Measurements from ENCODE around the gene CHMP2A.

CHMP2A gene

DNA sequence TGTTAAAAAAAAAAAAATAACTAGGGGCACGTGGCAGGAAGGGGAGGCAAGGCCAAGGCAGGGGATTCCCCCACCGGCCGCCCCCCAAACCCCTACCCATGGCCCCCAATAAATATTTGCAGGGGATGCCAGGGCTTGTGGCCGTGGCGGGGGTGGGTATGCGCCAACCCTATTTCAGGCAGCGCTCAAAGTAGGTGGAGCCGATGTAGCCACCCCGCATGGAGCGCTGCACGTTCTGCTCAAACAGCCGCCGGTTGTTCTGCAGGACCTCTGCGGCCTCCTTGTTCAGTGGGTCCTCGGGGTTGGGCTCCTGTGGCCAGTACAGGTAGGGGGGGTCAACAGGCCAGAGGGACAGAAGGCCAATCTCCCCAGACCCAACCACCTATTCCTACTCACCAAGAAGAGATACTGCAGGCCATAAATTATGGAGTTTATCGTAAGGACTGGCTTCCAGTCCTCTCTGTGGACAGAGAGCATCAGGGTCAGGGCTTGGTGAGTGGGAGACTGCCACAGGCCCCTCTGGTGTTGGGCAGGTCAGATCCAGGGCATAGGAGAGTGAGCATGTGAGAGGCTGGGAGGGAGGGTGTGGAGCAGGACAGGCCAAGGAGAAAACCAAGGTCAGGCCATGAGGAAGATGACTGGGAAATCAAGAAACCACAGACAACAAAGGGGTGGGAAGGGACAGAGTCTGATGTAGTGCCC lies 1.2 kb upstream of the CHMP2A start:
- H3K36me3 ChIP-seq (ENCODE audit: insufficient read depth, low read length) = peaks cover 28% of the 10 kb centered on the region; the same call in 1 of the 2 replicates
- H3F3A ChIP-seq (ENCODE audit: low read depth) = peaks cover 26% of the 10 kb centered on the region; the same call in 1 of the 2 replicates
- H3K9ac ChIP-seq (ENCODE audit: low read depth, low read length, poor library complexity, severe bottlenecking) = peak overlapping the region; percentile 99
- no peak for TF ChIP-seq EZH2phosphoT487 (IDR thresholded peaks at IDR 0.05; ENCODE audit: borderline replicate concordance)
- TF ChIP-seq, protein P1, sequence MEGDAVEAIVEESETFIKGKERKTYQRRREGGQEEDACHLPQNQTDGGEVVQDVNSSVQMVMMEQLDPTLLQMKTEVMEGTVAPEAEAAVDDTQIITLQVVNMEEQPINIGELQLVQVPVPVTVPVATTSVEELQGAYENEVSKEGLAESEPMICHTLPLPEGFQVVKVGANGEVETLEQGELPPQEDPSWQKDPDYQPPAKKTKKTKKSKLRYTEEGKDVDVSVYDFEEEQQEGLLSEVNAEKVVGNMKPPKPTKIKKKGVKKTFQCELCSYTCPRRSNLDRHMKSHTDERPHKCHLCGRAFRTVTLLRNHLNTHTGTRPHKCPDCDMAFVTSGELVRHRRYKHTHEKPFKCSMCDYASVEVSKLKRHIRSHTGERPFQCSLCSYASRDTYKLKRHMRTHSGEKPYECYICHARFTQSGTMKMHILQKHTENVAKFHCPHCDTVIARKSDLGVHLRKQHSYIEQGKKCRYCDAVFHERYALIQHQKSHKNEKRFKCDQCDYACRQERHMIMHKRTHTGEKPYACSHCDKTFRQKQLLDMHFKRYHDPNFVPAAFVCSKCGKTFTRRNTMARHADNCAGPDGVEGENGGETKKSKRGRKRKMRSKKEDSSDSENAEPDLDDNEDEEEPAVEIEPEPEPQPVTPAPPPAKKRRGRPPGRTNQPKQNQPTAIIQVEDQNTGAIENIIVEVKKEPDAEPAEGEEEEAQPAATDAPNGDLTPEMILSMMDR (conservative IDR thresholded peaks at IDR 0.05; ENCODE audit: low read length) = no peak
- no peaks in the 10 kb centered on the region for H3K9me3 ChIP-seq (ENCODE audit: insufficient read depth, low read depth, low read length)
- no peaks in the 10 kb centered on the region for H3K9me2 ChIP-seq (replicated peaks; ENCODE audit: low read depth, low read length)
- H3K4me2 ChIP-seq (ENCODE audit: low read depth, low read length, poor library complexity, severe bottlenecking) = peak overlapping the region; percentile 86
- peaks cover 59% of the 10 kb centered on the region for H4K20me1 ChIP-seq (ENCODE audit: insufficient read depth, low read length, poor library complexity, severe bottlenecking)
- H3K79me2 ChIP-seq (ENCODE audit: insufficient read depth, low read length) = peaks cover 78% of the 10 kb centered on the region
- no peaks in the 10 kb centered on the region for H3K27me3 ChIP-seq (ENCODE audit: insufficient read depth, low read length, poor library complexity, severe bottlenecking)
- peaks cover 39% of the 10 kb centered on the region for H3K4me1 ChIP-seq (ENCODE audit: insufficient read depth, low read length, poor library complexity, severe bottlenecking)
- H3K4me3 ChIP-seq (ENCODE audit: low read length, poor library complexity, severe bottlenecking) = peak overlapping the region; percentile 90
- H2AFZ ChIP-seq (ENCODE audit: low read length) = no peak overlapping the region

GRCh38 chr19:58555369-58555885 lies 522 bp upstream of the CHMP2A start:
- Histone ChIP-seq H3K4me1 (ENCODE audit: insufficient read depth, low read length, poor library complexity, severe bottlenecking) (peaks cover 35% of the 10 kb centered on the region), H4K20me1 (ENCODE audit: insufficient read depth, low read length, poor library complexity, severe bottlenecking) (peaks cover 65% of the 10 kb centered on the region), H3K36me3 (ENCODE audit: insufficient read depth, low read length) (peaks cover 35% of the 10 kb centered on the region; the same call in 1 of the 2 replicates), H3K4me2 (ENCODE audit: low read depth, low read length, poor library complexity, severe bottlenecking) (peak overlapping the region; percentile 86), H3K27me3 (ENCODE audit: insufficient read depth, low read length, poor library complexity, severe bottlenecking) (no peaks in the 10 kb centered on the region), H2AFZ (ENCODE audit: low read length) (peak overlapping the region; percentile 47; the same call in 1 of the 2 replicates), H3K9me3 (ENCODE audit: insufficient read depth, low read depth, low read length) (no peaks in the 10 kb centered on the region), H3F3A (ENCODE audit: low read depth) (peaks cover 28% of the 10 kb centered on the region; the same call in 1 of the 2 replicates), H3K9ac (ENCODE audit: low read depth, low read length, poor library complexity, severe bottlenecking) (peak overlapping the region; percentile 99), H3K4me3 (ENCODE audit: low read length, poor library complexity, severe bottlenecking) (peak overlapping the region; percentile 90), H3K79me2 (ENCODE audit: insufficient read depth, low read length) (peaks cover 78% of the 10 kb centered on the region), H3K9me2 (replicated peaks; ENCODE audit: low read depth, low read length) (no peaks in the 10 kb centered on the region)
- no peak for TF ChIP-seq EZH2phosphoT487 (IDR thresholded peaks at IDR 0.05; ENCODE audit: borderline replicate concordance)
- TF ChIP-seq, protein P1 (conservative IDR thresholded peaks at IDR 0.05; ENCODE audit: low read length) = no peak

DNA sequence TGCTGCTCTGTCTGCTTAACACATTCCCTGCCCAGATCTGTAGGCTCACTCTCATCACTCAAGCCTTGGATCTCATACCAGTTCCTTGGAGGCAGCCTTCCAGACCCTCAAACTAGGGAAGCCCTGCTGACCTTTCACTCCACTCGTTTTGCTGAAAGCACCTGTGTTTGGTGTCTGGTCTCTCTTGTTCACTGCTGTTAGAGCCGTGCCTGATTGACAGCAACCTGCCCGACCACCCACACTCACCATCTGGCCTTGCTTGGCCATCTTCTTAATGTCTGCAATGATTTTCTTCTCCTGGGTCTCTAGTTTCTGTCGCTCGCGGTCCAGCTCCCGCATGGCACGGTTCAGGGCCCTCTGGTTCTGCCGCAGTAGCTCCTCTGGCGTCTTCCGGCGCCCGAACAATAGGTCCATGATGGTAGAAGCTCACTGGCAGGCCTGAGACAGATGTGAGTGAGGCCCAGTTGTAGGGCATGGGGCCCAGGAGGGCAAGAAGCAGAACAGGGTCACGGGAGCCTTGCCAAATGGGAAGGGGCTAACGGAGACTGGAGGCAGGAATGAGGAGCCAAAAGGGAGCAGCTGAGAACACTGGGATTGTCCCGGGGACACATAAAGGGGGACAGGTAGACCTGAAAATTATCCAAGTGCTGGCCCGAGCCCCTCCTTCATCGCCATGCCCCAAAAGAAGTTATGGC lies 959 bp downstream of the CHMP2A start:
- peaks cover 25% of the 10 kb centered on the region; the same call in 1 of the 2 replicates for H3F3A ChIP-seq (ENCODE audit: low read depth)
- peaks cover 50% of the 10 kb centered on the region for H3K36me3 ChIP-seq (ENCODE audit: insufficient read depth, low read length)
- H3K79me2 ChIP-seq (ENCODE audit: insufficient read depth, low read length) = peaks cover 84% of the 10 kb centered on the region
- peaks cover 27% of the 10 kb centered on the region for H3K4me1 ChIP-seq (ENCODE audit: insufficient read depth, low read length, poor library complexity, severe bottlenecking)
- H4K20me1 ChIP-seq (ENCODE audit: insufficient read depth, low read length, poor library complexity, severe bottlenecking) = peaks cover 80% of the 10 kb centered on the region
- no peaks in the 10 kb centered on the region for H3K9me2 ChIP-seq (replicated peaks; ENCODE audit: low read depth, low read length)
- no peaks in the 10 kb centered on the region for H3K27me3 ChIP-seq (ENCODE audit: insufficient read depth, low read length, poor library complexity, severe bottlenecking)
- peak overlapping the region; percentile 99 for H3K9ac ChIP-seq (ENCODE audit: low read depth, low read length, poor library complexity, severe bottlenecking)
- H3K9me3 ChIP-seq (ENCODE audit: insufficient read depth, low read depth, low read length) = no peaks in the 10 kb centered on the region
- no peak overlapping the region for H2AFZ ChIP-seq (ENCODE audit: low read length)
- peak overlapping the region; percentile 86 for H3K4me2 ChIP-seq (ENCODE audit: low read depth, low read length, poor library complexity, severe bottlenecking)
- peak overlapping the region; percentile 90 for H3K4me3 ChIP-seq (ENCODE audit: low read length, poor library complexity, severe bottlenecking)
- TF ChIP-seq EZH2phosphoT487 (IDR thresholded peaks at IDR 0.05; ENCODE audit: borderline replicate concordance) = no peak
- TF ChIP-seq, protein P1 (conservative IDR thresholded peaks at IDR 0.05; ENCODE audit: low read length) = no peak

All from Loucy (cell line).